DMS79 (cell line): ENCODE results near the gene C4BPB.
A peak's percentile ranks its signal among the peaks of the same experiment; 100 is the strongest.

Experiments used
- DNase-seq: peaks from one replicate; lab custom pipeline; 2025; lab: John Stamatoyannopoulos, UW

C4BPB gene

GRCh38 chr1:207060596-207060995 is 28.1 kb upstream of the C4BPB start:
- no peak for DNase-seq

DNA sequence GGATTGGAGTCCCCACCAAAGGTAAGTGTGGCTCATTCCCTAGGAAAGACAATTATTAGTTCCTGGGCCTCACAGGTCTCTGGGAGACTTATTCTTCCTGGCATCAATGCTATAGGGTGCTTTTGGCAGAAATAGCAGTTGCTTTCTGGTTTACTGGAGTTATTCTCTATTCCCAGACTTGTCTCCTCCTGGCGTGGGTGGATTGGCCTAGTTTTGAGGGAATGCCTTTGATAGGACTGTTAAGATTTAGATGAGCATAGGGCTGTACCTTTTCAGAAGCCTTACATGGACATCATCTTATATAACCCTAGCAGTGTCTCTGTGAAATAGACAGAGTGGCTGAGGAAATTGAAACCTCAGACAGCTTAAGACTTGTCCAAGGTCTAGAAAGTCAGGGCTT is 26.6 kb upstream of the C4BPB start:
- no peak for DNase-seq

DNA sequence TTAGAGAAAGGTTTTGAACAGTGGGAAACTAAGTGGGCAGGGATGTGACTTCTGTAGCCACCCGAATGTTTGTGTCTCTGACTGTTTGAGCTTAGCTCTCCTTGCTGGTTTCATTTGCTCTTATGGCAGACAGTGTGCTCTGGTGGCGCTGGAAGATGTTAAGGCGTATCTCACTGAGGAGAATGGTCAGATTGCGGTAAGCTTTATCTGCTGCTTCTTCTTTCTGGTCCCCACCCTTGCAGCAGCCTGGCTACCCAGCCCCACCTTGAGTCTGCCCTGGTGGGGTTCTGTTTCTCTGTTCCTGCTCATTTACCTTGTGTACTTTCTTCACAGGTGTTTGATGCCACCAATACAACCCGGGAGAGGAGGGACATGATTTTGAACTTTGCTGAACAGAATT is 25.6 kb upstream of the C4BPB start:
- no peak for DNase-seq

DNA sequence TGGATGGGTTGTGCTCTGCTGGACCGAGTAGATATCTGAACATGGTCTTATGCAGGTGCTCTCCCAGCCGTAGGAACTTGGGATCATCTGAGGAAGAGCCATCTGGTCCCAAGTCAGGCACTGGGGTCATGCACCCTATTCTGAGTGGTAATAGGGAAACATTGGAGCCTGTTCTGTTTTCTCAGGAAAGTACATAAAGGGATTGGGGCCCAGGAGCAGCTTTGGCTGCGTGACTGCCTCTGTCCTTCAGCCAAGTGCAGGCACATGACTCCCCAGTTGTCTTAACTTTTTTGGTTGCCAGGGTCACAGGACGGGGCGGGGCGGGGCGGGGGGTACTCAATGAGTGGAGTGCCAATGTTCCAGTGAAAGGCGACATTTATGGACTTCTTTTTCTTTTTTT is 24.1 kb upstream of the C4BPB start:
- no peak for DNase-seq

GRCh38 chr1:207067185-207067584 is 21.5 kb upstream of the C4BPB start:
- DNase-seq: no peak

- no peak for DNase-seq
Observed at GRCh38 chr1:207067665-207068064, 21.0 kb upstream of the C4BPB start.

GRCh38 chr1:207069061-207069460 is 19.6 kb upstream of the C4BPB start:
- no peak for DNase-seq

DNA sequence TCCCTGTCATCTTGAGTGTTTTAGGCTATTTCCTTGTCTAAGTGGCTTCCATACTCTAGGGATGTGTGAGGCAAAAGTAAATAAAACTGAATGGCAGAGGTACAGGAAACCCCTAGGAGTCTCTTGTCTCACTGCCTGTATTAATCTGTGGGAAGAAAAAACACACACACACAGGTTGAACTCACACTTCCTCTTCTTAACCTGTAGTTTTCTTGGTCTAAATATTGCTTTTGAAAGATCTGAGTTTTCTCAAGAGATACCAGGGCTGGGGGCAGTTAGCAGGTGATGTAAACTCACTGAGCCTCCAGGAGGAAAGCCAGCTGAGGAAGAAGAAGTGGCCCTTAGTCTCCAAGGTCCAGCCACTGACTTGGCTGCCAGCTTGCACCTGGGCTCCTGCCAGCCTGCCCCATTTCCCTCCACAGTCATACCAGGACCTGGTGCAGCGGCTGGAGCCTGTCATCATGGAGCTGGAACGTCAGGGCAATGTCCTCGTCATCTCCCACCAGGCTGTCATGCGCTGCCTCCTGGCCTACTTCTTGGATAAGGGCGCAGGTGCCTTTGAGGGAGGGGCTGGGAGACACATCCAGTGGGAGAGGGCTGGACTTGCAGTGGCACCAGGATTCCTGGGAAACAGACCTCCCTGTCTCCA is 18.7 kb upstream of the C4BPB start:
- no peak for DNase-seq

DNA sequence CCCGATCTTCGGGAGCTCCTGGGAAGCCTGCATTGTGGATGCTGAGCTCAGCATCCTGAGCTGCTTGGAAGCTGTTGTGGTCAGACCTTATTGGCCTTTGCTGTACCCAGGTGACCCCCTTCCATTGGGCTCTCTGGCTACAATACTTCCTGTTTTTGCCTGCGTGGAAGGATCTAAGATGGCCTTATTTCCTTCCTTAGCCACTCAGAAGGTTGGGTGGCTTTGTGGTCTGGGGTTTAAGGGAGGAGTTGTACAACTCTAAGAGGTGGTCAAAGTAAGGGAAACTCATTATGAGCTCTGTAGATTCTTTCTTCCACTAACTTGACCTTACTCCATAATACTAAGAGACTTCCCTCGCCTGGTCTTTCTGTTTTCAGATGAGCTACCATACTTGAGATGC is 17.8 kb upstream of the C4BPB start:
- DNase-seq: no peak

DNA sequence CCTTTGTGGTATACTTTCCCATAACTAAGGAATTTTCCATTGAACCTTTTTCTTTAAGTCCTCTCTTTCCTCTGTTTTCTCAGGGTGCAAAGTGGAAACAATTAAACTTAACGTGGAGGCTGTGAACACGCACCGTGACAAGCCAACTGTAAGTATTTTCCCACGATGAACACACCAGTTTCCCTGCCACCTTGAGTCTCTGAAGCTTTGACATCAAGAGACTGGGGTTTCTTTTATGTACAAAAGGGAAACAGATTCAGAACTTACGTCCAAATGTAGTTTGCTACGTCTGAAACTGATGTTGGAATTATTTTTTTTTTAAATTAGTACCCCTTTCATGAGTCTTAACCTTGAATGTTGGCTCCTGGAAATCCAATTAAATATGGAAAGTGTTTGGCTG is 17.2 kb upstream of the C4BPB start:
- DNase-seq: no peak

GRCh38 chr1:207072233-207072632 is 16.4 kb upstream of the C4BPB start:
- DNase-seq: no peak

DNA sequence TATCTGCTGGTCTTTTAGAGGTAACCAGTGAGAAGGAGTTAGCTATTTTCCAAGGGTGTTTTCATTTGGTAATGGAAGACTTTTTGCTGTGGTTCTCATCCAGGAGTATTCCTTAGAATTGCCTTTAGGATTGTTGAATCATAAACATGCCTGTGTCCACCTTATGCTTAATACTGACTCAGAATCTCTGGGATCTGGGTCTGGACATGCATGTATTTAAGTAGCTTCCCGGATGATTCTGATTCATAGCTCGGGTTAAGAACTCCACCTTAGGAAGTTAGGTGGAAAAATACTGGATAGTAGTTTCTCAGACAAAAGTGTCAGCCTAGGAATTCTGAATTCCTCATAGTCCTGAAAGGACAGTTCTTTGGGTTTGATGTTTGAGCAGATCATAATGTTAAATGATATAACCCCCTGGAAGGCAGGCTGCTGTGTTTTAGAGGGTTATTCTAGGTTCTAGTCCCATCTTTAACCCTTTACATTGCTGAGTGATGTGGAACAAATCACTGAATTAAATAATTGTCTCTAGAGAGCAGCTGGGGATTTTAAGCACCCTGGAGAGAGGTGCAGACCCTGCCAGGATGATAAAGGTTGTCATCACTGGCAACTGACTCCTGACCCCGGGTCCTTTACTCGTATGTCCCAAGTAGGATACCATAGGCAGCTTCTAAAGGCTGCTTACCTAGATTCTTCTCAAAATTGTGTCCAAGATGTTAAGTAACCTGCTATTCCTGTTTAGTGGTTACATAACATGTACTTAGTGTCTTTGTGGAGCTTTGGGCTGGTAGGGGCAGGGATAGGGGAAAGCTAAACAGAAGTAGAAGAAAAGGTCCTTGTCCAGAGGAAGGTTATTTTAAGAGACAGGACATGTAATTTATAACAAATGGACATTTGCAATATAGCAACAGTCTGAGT is 14.5 kb upstream of the C4BPB start:
- DNase-seq: no peak

- DNase-seq: no peak
Observed at GRCh38 chr1:207076181-207076955, 12.3 kb upstream of the C4BPB start.

DNA sequence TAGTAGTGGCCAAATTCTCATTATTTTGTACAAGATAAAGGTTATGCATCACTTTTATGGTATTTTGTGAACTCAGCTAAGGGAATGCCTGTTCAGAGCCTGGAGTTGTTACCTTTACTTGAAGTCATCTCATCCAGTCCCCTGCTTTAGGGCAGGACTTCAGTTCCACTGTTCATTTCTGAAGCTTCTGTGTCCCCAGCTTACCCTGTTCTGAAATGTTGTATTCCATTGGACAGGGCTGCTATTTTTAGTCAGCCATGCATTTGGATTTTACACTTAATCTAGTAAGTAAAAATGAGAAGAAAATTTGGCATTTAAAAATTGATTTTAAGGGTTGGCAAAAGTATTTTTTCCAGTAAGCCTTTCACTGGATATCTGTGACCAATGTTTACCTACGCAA is 11.6 kb upstream of the C4BPB start:
- DNase-seq: no peak

DNA sequence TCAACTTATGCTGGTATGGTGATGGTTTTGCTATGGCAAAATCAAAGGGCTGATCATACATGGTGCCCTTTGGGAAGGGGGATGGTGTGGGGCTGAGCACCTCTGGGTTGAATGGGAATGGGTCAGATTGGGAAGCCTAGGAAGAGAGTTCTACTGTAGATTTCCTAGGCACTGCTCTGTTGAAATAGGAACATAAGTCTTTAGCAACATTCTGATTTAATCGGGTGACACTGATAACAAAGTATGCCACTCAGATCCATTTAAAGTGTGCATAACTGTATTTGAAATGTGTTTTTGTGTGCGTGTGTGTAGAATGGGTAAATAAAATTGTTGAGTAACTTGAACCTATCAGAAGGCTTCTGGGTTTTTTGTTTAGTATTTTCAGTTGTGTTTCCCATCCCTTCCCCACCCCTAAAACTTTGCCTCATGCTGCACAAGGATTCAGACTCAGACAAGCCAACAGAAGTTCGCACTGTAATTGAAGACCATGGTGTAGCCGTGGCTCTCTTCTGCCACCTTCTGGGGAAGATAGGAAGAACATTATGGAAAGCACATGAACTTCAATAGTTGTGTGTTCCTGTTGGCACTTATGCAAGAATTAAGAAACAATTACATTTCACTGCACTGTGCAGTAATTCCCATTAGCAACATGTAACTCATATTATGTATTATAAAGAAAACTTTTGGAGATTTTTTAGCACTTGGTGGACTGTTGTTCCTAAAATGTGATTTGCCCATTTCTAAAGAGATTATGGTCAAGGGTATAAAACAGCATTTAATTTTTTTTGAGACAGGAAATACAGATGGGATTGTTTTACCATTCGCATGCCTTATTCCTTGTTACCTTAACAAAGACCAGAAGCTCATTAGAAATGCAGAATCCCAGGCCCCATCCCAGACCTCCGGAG is 10.9 kb upstream of the C4BPB start:
- DNase-seq: peak; percentile 30

- DNase-seq: no peak
Observed at GRCh38 chr1:207078578-207079132, 10.0 kb upstream of the C4BPB start.

DNA sequence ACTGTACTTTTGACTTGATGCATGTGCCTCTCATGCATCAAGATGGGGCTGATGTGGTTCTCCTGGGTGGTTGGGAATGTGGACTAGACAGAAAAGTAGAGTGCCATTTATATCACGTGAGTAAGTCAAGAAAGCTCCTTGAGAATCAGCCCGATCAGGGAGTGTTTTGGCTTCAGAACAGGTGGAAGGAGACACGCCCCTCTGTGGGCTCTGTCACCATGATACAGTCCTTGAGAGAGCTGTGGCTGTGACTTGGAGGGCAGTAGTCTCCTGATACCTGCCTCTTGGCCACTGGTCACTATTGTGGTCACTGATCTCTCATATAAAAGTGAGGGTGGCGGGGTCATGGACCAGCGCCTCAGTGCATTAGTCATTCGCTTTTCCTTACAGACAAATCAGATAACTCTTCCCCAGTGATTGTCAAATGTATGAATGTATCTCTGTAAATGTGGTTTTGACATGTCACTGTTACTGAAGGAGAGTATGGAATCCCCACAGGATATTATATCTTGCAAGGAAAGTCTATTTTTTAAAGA is 8.9 kb upstream of the C4BPB start:
- DNase-seq: no peak

GRCh38 chr1:207081088-207081487 is 7.6 kb upstream of the C4BPB start:
- DNase-seq: no peak

DNA sequence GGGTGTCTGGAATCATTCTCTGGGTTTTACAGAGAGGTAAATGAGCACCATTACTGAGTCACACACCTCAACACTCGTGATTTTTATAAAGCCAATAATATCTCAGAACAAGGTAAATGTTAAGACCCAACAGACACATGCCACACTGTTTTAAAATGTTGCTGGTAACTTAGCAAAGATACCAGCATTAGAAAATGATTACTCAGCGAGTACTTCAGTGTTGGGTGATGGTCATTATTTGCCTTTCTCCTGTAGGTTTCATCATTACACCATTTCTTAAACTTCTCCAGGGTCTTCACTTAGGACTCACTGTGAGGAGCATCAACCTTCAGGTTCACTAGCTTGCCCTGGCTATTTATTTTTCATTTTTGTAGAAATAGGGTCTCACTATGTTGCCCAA is 6.9 kb upstream of the C4BPB start:
- no peak for DNase-seq

DNA sequence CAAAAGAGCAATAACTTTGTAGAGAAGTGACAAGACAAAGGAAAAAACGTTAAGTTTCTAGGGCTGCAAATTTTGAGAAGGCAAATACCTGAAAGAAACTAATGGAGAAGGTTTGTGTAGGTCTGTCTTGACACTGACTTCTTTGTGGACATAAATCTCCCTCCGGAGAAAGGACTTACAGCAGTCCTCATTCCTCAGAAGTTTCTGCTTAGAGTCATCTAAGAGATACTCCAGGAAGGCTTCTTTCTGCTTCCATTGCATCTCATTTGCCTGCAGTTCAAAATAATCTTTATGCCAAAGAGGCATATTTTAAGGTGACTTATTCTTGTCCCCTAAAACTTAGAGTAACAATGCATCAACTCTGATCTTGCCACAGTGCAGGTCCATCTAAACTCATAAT is 4.4 kb upstream of the C4BPB start:
- DNase-seq: no peak

- no peak for DNase-seq
Observed at GRCh38 chr1:207084701-207085180, 3.9 kb upstream of the C4BPB start.
